ENCODE results near the gene MACROD2.

Gene MACROD2

GRCh38 chr20:14700639-14700960 lies 705.3 kb downstream of the MACROD2 start:
- Histone ChIP-seq H3K9ac (no peak overlapping the region), H3K79me2 (no peaks in the 10 kb centered on the region), H3K9me3 (ENCODE audit: control insufficient read depth, low read length) (no peaks in the 10 kb centered on the region), H3K4me3 (ENCODE audit: low read depth, low read length) (no peak overlapping the region), H3K27me3 (ENCODE audit: control insufficient read depth, insufficient read depth, low read length) (no peaks in the 10 kb centered on the region), H3K4me2 (ENCODE audit: low read length) (no peak overlapping the region), H3K27ac (peak overlapping the region; percentile 63), H2AFZ (peak overlapping the region; percentile 76), H3K4me1 (peaks cover 33% of the 10 kb centered on the region), H3K36me3 (ENCODE audit: control insufficient read depth, insufficient read depth, low read length) (no peaks in the 10 kb centered on the region)
- TF ChIP-seq CTCF (IDR thresholded peaks at IDR 0.05) = no peak

DNA sequence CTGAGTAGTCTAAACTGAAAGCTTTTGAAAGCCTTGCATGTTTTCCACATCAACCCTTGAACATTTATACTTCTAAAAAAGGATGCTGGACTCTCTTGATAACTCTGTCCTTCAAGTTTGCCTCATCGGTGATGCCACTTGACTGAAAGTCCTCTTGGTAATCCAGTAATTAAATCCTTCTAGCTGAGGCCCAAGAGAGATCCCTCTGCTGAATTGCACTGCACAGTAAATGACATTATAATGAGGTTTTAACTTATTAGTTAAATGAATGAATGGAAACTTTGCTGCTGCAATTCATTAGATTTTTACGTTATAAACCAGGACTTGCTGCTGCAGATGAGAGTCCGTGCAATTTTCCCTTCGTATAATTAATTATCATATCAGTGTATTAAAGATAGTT lies 706.0 kb downstream of the MACROD2 start:
- no peak for TF ChIP-seq CTCF (IDR thresholded peaks at IDR 0.05)
- no peak overlapping the region for H3K4me2 ChIP-seq (ENCODE audit: low read length)
- H3K9me3 ChIP-seq (ENCODE audit: control insufficient read depth, low read length) = no peaks in the 10 kb centered on the region
- peaks cover 27% of the 10 kb centered on the region for H3K4me1 ChIP-seq
- H3K36me3 ChIP-seq (ENCODE audit: control insufficient read depth, insufficient read depth, low read length) = no peaks in the 10 kb centered on the region
- H3K79me2 ChIP-seq = no peaks in the 10 kb centered on the region
- H3K9ac ChIP-seq = no peak overlapping the region
- H2AFZ ChIP-seq = peak overlapping the region; percentile 76
- no peaks in the 10 kb centered on the region for H3K27me3 ChIP-seq (ENCODE audit: control insufficient read depth, insufficient read depth, low read length)
- peak overlapping the region; percentile 63 for H3K27ac ChIP-seq
- no peak overlapping the region for H3K4me3 ChIP-seq (ENCODE audit: low read depth, low read length)

DNA sequence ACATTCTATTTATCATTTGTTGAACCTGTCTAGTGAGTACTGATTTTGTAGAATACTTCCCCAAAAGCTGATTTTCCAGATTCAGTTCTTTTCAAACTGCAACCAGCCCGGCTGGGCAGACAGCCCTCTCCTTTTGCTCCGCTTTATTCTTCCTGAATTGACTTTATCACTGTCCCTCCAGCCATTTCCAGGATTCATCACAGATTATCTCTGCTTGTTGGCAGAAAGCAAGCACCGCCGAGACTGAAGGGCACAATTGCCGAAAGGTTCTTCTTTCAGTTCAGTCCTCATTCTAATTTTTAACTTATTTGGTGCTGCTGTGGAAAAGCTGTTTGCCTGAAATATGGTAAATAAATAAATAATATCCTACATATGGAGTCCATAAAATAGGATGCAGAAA lies 711.2 kb downstream of the MACROD2 start:
- Histone ChIP-seq H3K9ac (no peak overlapping the region), H3K4me1 (peaks cover 27% of the 10 kb centered on the region), H3K27me3 (ENCODE audit: control insufficient read depth, insufficient read depth, low read length) (no peaks in the 10 kb centered on the region), H3K79me2 (no peaks in the 10 kb centered on the region), H3K27ac (peak overlapping the region; percentile 70), H3K4me2 (ENCODE audit: low read length) (no peak overlapping the region), H3K4me3 (ENCODE audit: low read depth, low read length) (no peak overlapping the region), H3K36me3 (ENCODE audit: control insufficient read depth, insufficient read depth, low read length) (no peaks in the 10 kb centered on the region), H2AFZ (peak overlapping the region; percentile 74), H3K9me3 (ENCODE audit: control insufficient read depth, low read length) (no peaks in the 10 kb centered on the region)
- no peak for TF ChIP-seq CTCF (IDR thresholded peaks at IDR 0.05)

GRCh38 chr20:14707026-14707680 lies 711.8 kb downstream of the MACROD2 start:
- no peak overlapping the region for H3K4me2 ChIP-seq (ENCODE audit: low read length)
- H3K27ac ChIP-seq = peak overlapping the region; percentile 70
- no peak for TF ChIP-seq CTCF (IDR thresholded peaks at IDR 0.05)
- no peak overlapping the region for H3K4me3 ChIP-seq (ENCODE audit: low read depth, low read length)
- peaks cover 31% of the 10 kb centered on the region for H3K4me1 ChIP-seq
- no peaks in the 10 kb centered on the region for H3K9me3 ChIP-seq (ENCODE audit: control insufficient read depth, low read length)
- no peaks in the 10 kb centered on the region for H3K36me3 ChIP-seq (ENCODE audit: control insufficient read depth, insufficient read depth, low read length)
- no peaks in the 10 kb centered on the region for H3K79me2 ChIP-seq
- no peak overlapping the region for H3K9ac ChIP-seq
- H2AFZ ChIP-seq = peak overlapping the region; percentile 74
- no peaks in the 10 kb centered on the region for H3K27me3 ChIP-seq (ENCODE audit: control insufficient read depth, insufficient read depth, low read length)

Measured in parathyroid adenoma (tissue), 2 donors.